Spleen (tissue), 11 donors: ENCODE results near the gene RMC1. TPM values are rescaled to one million over a fixed set of nuclear protein-coding genes. Genes with fewer than 3 reads are reported as not detected.
A peak's percentile ranks its signal among the peaks of the same experiment; 100 is the strongest.
"Not testable (repeated sequence)": the region's sequence is repeated elsewhere in the genome, so short reads cannot be mapped to it uniquely, and the experiment has no call there.

Source experiments
- DNase-seq: peaks from one replicate; pipeline ENCODE4 v3.0.0-alpha.2; 2020
- H3K27ac ChIP-seq, 8 donors: fragments of 200-600 bp; sonication (generic) in 7 of 8; 1 replicate in 4 of 8; 2 replicates in 4 of 8; pipeline versions ENCODE4 v1.5.0 to v1.8.0; 2016 to 2021; ENCODE audit warnings: inconsistent platforms in 4 of 8, mild to moderate bottlenecking in 4 of 8, moderate library complexity in 1 of 8
- H3K27me3 ChIP-seq, 7 donors: fragments of 200-600 bp; sonication (generic) in 6 of 7; replicated peaks in 1 of 7; 1 replicate in 4 of 7; 2 replicates in 3 of 7; pipeline versions ENCODE4 v1.5.0 to v1.8.0; 2016 to 2021; ENCODE audit warnings: inconsistent platforms in 3 of 7, mild to moderate bottlenecking in 1 of 7
- H3K36me3 ChIP-seq, 6 donors: fragments of 200-600 bp; sonication (generic) in 5 of 6; 1 replicate in 4 of 6; 2 replicates in 2 of 6; pipeline versions ENCODE4 v1.5.0 to v1.8.0; 2016 to 2021; ENCODE audit warnings: inconsistent platforms in 2 of 6
- H3K4me1 ChIP-seq, 6 donors: fragments of 200-600 bp; sonication (generic) in 5 of 6; 1 replicate in 3 of 6; 2 replicates in 3 of 6; pipeline versions ENCODE4 v1.5.0 to v1.8.0; 2016 to 2021; ENCODE audit warnings: inconsistent platforms in 3 of 6
- H3K4me3 ChIP-seq, 8 donors: fragments of 200-600 bp; sonication (generic) in 7 of 8; 1 replicate in 4 of 8; 2 replicates in 4 of 8; pipeline versions ENCODE4 v1.5.0 to v1.8.0; 2016 to 2021; ENCODE audit warnings: inconsistent platforms in 4 of 8, mild to moderate bottlenecking in 4 of 8, moderate library complexity in 2 of 8
- H3K9me3 ChIP-seq, 8 donors: fragments of 200-600 bp; sonication (generic) in 7 of 8; 1 replicate in 4 of 8; 2 replicates in 4 of 8; pipeline versions ENCODE4 v1.5.0 to v1.8.0; 2016 to 2021; ENCODE audit warnings: inconsistent platforms in 4 of 8
- CTCF ChIP-seq, 11 experiments: fragments of 200-600 bp in 7 of 11; fragments of 450-650 bp in 4 of 11; sonication (generic) in 4 of 11; IDR thresholded peaks in 8 of 11; conservative IDR thresholded peaks in 3 of 11; 1 replicate in 7 of 11; 2 replicates in 4 of 11; pipeline versions ENCODE4 v1.4.0 to v1.8.0; 2016 to 2021; ENCODE audit warnings: antibody characterized with exemption in 11 of 11, inconsistent platforms in 4 of 11, mild to moderate bottlenecking in 1 of 11
- POLR2A ChIP-seq, 3 donors: fragments of 450-650 bp; IDR thresholded peaks; one replicate each; pipeline ENCODE4 v1.5.1; 2017; ENCODE audit warnings: antibody characterized with exemption in 3 of 3, mild to moderate bottlenecking in 1 of 3
- POLR2AphosphoS5 ChIP-seq, 3 donors: sonication (generic); formaldehyde crosslinking; IDR thresholded peaks; one replicate each; pipeline ENCODE4 v1.5.1; 2017; ENCODE audit warnings: antibody characterized with exemption in 3 of 3
- WGBS, 5 donors: extraction: QIAGEN DNeasy Blood & Tissue Kit in 3 of 5; methylation state at CpG; one replicate each; pipeline versions ENCODE4 v1.1.5 to v1.1.7; 2013 to 2018; 5-methylcytosine and 5-hydroxymethylcytosine counted together
- intact Hi-C: fragments of 100-400 bp; cut with DNase I; formaldehyde crosslinking; loops from one replicate; pipeline ENCODE4 v1.15.0; 2023; ENCODE audit warnings: low total_unique reads
- polyA plus RNA-seq, 3 donors: library from polyadenylated mRNA; stranded (reverse); fragments of 200-250 nt; gene quantifications; one replicate each; pipeline ENCODE4 v1.2.1, GENCODE V29; 2013
- total RNA-seq, 7 donors: library from RNA; depleted of rRNA in 3 of 7; stranded (reverse); fragments of >200 nt in 3 of 7; fragmentation: NEBNext Ultra II Directional in 4 of 7; extraction: Animal tissue kit (Norgen Biotek cat#: 25700) in 4 of 7; gene quantifications; one replicate each; pipeline versions ENCODE4 v1.1.0 to v1.2.1, GENCODE V29; 2016 to 2021
- donor health status: healthy with polysubstance abuse.
- donor health status: DM: no; HTN: no; CAD: no; lungs with moderate emphysema.
- donor health status: DM: no; HTN: no; CAD: no.
- donor health status: Bipolar disorder and iron deficiency.
- donor health status: healthy.
- donor health status: DM: no; HTN: no; CAD: no.
- donor health status: DM: yes; HTN: yes; CAD: no.

RMC1 gene
- total and polyA plus RNA-seq, 10 donors = 29.5 to 74.7 (median 45.2) TPM

- Histone ChIP-seq H3K4me1 (peaks cover 22 to 79% (median 45%) of the 10 kb centered on the region in 6 donors), H3K27ac (peak overlapping the region; percentile 48 to 86 (median 77)), H3K27me3 (no peaks in the 10 kb centered on the region), H3K4me3 (peak overlapping the region in 1 of 8 donors; percentile 22), H3K36me3 (peaks cover 0 to 69% (median 21%) of the 10 kb centered on the region in 6 donors), H3K9me3 (no peaks in the 10 kb centered on the region)
- 58 to 70% (median 69%) methylated on average over 5 of the region's 5 CpGs for WGBS, 5 donors
- TF ChIP-seq POLR2A (IDR thresholded peaks at IDR 0.05) (no peak), CTCF (IDR thresholded peaks at IDR 0.05 in 8 of 11, conservative IDR thresholded peaks at IDR 0.05 in 3 of 11) (no peak), POLR2AphosphoS5 (IDR thresholded peaks at IDR 0.05) (no peak)
- DNase-seq = no peak
- intact Hi-C loops = no loop called here
These were observed 71.4 kb downstream of the RMC1 start for GRCh38 chr18:23574611-23575308.

DNA sequence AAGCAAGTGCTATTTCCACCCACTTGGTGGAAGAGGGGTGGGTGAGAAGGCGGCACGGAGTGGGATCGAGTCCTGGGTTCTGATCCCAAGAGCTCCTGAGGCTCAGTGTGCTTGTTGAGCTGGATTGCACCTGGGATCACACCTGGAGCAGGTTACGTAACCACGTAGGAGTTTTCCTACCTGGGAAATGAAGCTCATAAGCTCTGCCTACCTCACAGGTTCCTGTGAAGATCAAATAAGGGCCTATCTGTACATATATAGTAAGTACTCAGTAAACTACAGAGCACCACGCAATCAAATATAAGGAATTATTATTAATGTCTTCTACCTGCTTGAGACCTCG is 72.0 kb downstream of the RMC1 start:
- TF ChIP-seq POLR2AphosphoS5 (IDR thresholded peaks at IDR 0.05) = no peak
- no peak for TF ChIP-seq POLR2A (IDR thresholded peaks at IDR 0.05)
- no peak for TF ChIP-seq CTCF (IDR thresholded peaks at IDR 0.05 in 8 of 11, conservative IDR thresholded peaks at IDR 0.05 in 3 of 11)
- intact Hi-C loops = no loop called here
- no peak for DNase-seq
- WGBS, 5 donors = 96 to 98% (median 97%) methylated on average over 7 of the region's 7 CpGs
- Histone ChIP-seq H3K36me3 (peaks cover 0 to 69% (median 18%) of the 10 kb centered on the region in 6 donors), H3K27ac (peak overlapping the region in 7 of 8 donors; percentile 48 to 86 (median 76)), H3K4me1 (peaks cover 22 to 79% (median 50%) of the 10 kb centered on the region in 6 donors), H3K4me3 (no peak overlapping the region), H3K9me3 (no peaks in the 10 kb centered on the region), H3K27me3 (no peaks in the 10 kb centered on the region)

GRCh38 chr18:23577521-23577920 is 74.2 kb downstream of the RMC1 start:
- Histone ChIP-seq H3K36me3 (peaks cover 0 to 55% (median 9%) of the 10 kb centered on the region in 6 donors), H3K4me1 (peaks cover 22 to 78% (median 54%) of the 10 kb centered on the region in 6 donors)
- intact Hi-C loops, DNase-seq, H3K27me3 ChIP-seq, H3K9me3 ChIP-seq, H3K4me3 ChIP-seq, H3K27ac ChIP-seq: not testable (repeated sequence)
- 98 to 100% (median 98%) methylated on average over 18 to 23 of the region's 24 CpGs for WGBS, 5 donors

GRCh38 chr18:23578067-23578701 is 74.9 kb downstream of the RMC1 start:
- WGBS, 5 donors = 84 to 90% (median 86%) methylated on average over 5 to 6 of the region's 6 CpGs
- H3K4me1 ChIP-seq = peaks cover 21 to 78% (median 52%) of the 10 kb centered on the region in 6 donors

More at GRCh38 chr18:23578067-23578701, 74.9 kb downstream of the RMC1 start:
- no peak for TF ChIP-seq POLR2AphosphoS5 (IDR thresholded peaks at IDR 0.05)
- TF ChIP-seq CTCF (IDR thresholded peaks at IDR 0.05 in 8 of 11, conservative IDR thresholded peaks at IDR 0.05 in 3 of 11) = no peak
- TF ChIP-seq POLR2A (IDR thresholded peaks at IDR 0.05) = no peak
- DNase-seq = no peak
- intact Hi-C loops = no loop called here
- H3K9me3 ChIP-seq = no peaks in the 10 kb centered on the region
- H3K27ac ChIP-seq = peak overlapping the region in 1 of 8 donors; percentile 54
- no peak overlapping the region for H3K4me3 ChIP-seq
- peaks cover 0 to 49% (median 9%) of the 10 kb centered on the region in 6 donors for H3K36me3 ChIP-seq
- no peaks in the 10 kb centered on the region for H3K27me3 ChIP-seq
